Sigmoid colon (tissue), 4 donors: ENCODE data around the gene TLCD4.

Experiments
- EP300 ChIP-seq, 4 donors: sonication (generic); formaldehyde crosslinking; IDR thresholded peaks; one replicate each; pipeline ENCODE4 v1.6.1; 2017; ENCODE audit warnings: antibody characterized with exemption in 4 of 4
- POLR2A ChIP-seq, 2 donors: fragments of 450-650 bp; IDR thresholded peaks; one replicate each; pipeline ENCODE4 v1.6.1; 2016; ENCODE audit warnings: antibody characterized with exemption in 2 of 2, mild to moderate bottlenecking in 2 of 2, moderate library complexity in 2 of 2
- POLR2AphosphoS5 ChIP-seq, 4 donors: sonication (generic); formaldehyde crosslinking; IDR thresholded peaks; one replicate each; pipeline ENCODE4 v1.6.1; 2017; ENCODE audit warnings: antibody characterized with exemption in 4 of 4
- TF ChIP-seq, protein P1 (sequence below), 4 experiments: fragments of 450-650 bp in 3 of 4; fragments of 200-600 bp in 1 of 4; IDR thresholded peaks; one replicate each; pipeline ENCODE4 v1.5.1; 2016 to 2019; ENCODE audit warnings: antibody characterized with exemption in 4 of 4, mild to moderate bottlenecking in 3 of 4, moderate library complexity in 2 of 4

DNA sequence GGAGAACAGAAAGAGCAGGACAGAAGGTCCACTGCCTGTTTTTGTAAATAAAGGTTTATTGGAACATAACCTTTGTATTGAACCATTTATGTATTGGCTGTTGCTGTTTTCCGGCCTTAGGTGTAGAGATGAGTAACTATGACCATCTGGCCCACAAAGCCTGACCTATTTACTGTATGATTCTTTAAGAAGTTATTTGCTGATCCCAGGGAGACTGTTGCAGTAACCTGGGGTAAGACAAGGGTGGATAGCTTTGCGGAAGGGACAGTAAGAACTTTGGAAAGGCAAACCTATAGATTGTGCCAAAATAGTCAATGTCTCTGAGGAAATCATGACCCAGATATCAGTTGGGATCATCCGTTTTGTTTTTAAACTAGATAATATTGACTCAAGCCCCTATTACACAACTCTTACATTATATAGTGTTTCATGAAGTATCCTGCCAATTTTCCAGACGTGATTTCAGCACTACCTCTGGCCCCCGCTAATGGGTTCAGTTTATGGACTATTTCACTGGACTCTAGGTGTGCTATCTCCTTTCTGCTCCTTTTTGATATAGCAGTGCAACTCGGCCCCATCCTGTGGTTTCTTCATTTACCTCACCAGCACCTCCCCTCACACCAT lies 20.8 kb upstream of the TLCD4 start:
- TF ChIP-seq, protein P1, sequence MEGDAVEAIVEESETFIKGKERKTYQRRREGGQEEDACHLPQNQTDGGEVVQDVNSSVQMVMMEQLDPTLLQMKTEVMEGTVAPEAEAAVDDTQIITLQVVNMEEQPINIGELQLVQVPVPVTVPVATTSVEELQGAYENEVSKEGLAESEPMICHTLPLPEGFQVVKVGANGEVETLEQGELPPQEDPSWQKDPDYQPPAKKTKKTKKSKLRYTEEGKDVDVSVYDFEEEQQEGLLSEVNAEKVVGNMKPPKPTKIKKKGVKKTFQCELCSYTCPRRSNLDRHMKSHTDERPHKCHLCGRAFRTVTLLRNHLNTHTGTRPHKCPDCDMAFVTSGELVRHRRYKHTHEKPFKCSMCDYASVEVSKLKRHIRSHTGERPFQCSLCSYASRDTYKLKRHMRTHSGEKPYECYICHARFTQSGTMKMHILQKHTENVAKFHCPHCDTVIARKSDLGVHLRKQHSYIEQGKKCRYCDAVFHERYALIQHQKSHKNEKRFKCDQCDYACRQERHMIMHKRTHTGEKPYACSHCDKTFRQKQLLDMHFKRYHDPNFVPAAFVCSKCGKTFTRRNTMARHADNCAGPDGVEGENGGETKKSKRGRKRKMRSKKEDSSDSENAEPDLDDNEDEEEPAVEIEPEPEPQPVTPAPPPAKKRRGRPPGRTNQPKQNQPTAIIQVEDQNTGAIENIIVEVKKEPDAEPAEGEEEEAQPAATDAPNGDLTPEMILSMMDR (IDR thresholded peaks at IDR 0.05) = no peak
- TF ChIP-seq POLR2A (IDR thresholded peaks at IDR 0.05) (no peak), EP300 (IDR thresholded peaks at IDR 0.05) (no peak), POLR2AphosphoS5 (IDR thresholded peaks at IDR 0.05) (no peak)
